ENCODE measurements around the gene AADACL2.
"Not testable (repeated sequence)": the region's sequence is repeated elsewhere in the genome, so short reads cannot be mapped to it uniquely, and the experiment has no call there.

AADACL2 gene

DNA sequence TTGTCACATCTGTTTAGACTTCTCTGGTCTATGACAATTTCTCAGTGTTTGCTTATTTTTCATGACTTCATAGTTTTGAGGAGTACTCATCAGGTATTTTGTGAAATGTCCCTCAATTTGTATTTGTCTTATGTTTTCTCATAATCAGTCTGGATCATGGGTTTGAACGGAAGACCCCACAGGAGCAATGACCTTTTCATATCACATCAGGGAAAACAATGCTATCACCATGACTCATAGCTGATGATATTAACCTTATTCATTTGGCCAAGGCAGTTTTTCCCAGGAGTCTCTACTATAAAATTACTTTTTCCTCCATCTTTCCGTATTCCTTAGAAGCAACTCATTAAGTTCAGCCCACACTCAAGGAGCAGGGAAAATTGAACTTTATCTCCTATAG lies 32.7 kb downstream of the AADACL2 start:
- no peak for DNase-seq (ENCODE audit: low read depth)

DNA sequence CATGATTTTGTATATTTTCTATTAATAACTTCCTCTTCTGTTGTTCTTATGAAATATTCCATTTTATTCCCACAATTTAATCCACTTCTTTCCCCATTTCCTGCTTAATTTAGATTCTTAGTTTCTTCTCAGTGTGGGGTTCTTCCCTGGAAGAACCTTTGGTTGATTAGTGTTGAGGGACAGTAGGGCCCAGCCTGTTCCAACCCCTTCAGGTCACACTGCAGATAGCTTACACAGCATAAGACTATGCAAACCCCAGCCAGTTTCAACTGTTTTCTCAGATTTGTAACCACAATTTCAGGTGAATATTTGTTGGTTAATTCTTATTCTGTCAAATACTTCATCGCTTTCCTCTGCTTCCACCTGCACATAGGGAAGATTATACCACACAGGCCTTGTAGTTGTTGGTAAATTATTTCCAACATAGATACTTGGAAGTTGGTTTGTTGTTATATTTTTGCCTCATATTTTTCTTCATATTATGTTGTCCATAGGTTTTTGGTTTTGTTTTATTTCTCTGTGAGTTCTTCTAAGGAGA lies 34.7 kb downstream of the AADACL2 start:
- DNase-seq (ENCODE audit: low read depth) = no peak

DNA sequence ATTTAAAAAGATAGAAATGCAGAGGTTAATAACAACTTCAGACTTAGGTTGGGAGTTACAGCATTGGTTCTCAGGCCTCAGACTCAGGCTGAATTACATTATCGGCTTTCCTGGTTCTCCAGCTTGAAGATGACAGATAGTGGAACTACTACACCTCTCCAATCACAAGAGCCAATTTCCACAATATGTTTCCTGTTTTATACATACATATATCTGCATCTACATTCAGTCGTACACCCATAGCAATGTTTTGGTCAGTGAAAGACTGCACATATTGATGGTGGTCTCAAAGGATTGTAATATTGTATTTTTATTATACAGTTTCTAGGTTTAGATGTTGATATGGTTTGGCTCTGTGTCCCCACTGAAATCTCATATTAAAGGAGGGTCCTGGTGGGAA lies 35.4 kb downstream of the AADACL2 start:
- DNase-seq (ENCODE audit: low read depth) = no peak

DNA sequence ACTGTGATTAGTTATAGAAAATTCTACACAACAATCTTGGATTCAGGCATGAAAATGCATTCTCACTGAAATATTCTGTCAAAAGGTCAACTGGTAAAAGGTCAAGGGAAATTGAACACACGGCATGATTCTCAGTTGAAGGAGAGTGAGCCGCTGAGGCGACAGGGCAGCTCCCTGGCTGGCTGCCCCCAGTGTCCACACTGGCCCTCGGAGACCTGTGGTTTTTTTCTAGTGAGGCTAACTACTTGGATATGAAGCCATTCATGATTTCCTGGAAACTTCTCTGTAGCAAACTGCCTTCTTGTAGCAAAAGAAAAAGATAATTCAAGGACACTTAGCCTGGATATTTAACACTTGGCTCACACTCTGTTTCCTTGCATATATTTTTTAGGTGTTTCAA lies 37.2 kb downstream of the AADACL2 start:
- no peak for DNase-seq (ENCODE audit: low read depth)

DNA sequence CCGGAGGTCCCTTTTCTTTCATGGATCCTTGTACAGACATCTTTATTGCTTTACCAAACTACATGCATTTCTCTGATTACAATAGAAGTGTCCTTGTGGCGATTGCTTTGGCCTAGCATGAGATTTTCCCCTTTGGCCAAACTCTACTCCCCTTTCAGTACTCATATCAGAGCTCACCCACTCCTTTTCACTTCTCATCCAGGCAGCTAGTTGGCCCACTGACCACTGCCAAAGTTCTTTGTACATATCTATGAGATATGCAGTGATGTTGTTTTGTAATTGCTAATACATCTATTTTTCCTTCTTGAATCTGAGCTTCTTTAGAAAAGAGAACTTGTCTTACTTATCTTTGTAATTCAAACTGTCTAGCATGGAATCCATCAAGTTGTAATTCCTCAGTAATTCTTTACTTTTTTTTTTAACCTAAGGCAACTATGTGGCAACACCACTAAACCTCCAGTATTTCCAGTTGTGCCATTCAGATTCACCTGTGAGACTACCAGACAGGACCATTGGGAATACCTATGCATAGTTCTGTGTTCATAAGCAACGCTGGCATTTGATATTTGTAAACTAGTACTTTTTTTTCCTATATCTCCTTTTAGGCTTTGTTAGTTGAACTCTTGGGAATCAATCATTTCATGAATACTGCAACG lies 39.2 kb downstream of the AADACL2 start:
- DNase-seq (ENCODE audit: low read depth) = no peak

DNA sequence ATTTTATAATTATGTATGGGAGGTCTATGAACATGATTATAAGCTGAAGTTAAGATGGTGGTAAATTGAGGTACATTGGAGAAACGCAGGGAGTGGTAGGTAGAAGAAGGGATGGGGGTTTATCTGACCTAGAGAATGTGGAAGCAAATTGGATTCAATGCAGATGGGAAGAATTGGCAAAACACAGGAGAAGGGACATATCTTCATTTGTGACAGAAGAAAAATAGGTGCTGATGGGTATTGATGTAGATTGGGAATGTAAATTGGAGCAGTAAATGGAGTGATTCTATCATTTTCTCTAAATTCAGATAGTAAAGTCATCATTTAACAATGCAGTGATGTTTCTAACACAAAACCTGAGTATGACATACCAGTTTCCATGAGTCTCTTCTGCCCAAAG lies 40.5 kb downstream of the AADACL2 start:
- DNase-seq (ENCODE audit: low read depth) = no peak

DNA sequence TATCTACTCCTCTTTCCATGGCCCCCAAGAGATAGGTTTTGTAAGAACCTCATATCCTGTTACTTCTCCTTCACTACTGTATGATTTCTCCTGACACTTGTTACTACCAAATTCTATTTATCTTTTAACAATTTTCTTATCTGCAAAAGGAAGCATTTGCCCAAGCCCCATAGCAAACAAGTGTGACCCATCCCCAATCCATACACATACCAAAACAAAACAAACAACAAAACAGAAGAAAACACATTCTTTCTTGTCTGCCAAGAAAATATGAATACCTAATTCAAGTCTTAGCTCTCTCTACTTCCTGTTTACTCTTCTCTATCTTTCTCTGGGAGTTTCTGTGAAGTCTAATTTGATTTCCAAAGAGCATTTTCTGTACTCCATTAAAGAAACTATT lies 41.2 kb downstream of the AADACL2 start:
- no peak for DNase-seq (ENCODE audit: low read depth)

DNA sequence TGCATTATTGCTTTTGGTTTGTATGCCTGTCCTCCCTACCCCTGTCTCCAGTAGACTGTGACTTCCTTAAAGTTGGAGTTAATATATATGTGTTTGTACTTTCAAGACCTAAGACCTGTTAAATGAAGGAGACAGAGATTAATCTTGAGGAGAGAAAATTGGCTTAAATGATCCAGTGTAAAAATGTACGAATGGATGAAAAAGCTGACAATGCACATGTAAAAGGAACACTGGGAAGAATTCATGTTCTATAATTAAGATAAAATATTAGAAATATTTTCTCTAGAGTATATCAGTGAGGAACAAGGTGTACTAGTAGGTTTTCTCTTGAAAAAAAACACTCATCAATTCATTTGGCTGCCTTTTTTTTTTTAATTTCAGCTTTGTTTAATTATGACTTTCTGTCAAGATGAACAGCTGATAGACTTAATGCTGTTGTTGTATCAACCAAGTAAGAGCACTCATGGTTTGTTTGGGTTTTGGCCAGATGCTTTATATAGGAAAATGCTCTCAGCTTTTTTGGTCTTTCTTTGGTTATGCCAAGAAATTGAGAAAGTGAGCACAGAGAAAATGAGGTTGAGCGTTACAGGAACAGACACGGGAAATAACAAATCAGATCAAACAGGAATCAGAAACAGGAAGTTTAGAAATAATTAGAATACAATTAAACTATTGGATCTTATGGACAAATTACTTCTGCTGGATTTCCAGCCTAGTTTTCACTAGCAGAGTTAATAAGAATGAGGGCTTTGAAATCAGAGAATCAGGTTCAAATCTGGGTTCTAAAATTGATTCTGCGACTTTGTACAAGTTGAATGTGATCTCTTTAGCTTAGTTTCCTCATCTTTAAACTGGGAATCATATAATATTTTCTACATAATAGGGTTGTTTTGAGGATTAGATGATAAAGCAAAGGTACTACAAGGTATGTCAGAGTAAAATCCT lies 41.9 kb downstream of the AADACL2 start:
- DNase-seq (ENCODE audit: low read depth) = no peak

DNA sequence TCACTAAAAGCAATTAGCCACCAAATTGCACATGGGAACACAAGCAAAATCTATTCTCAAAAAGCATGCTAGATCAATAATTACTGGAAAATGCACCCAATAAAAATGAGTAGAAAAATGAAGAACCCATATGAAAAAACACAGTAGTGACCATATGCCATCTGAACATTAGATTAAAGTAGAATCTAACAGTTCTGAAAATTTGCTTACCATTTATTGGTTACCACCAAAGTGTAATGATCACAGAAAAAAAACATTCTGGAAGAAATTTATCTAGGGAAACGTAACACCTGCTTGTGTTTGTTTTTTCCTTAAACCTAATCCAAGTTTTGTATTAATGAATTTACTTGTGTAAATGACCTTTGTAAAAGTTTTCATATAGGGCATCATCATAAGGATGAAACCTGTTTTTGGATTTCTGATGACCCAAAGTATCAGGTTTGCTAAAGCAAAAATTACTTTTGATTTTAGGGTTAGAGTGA lies 42.6 kb downstream of the AADACL2 start:
- DNase-seq (ENCODE audit: low read depth) = no peak

DNA sequence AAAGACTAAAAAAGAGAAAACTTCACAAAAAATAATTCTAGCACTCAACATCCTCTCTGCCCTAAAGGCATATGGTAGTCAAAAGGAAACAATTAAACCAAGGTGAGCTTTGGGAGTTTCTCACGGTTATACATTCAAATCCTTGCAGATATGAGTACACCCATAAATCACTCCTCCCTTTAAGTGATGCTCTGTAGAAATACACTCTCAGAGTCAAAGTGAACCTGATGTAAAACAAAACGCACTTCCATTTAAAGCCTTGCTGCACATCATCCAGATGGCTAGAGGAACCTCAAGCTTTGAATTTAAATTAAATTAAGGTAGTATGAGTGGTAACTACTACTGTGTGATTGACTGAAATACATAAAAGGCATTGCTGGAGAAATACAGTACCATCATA lies 44.2 kb downstream of the AADACL2 start:
- no peak for DNase-seq (ENCODE audit: low read depth)

DNA sequence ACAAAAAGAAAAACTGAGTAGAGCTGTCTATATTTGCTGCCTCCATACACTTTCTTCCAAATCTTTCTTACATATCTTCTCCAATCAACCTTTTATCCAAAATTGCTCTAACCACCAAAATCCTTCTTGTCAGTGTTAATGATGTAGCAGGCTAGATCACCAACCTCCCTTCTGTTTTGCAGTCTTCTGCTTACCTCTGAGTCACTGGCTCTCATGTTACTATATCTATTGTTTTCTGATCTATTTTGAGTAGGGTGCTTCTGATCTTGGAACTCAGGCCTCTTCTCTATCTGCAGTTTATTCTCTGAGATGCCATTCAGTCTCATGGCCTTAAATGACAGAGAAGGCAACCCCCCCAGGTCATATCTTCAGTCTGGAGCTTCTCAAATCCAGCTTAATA lies 53.9 kb downstream of the AADACL2 start:
- DNase-seq (ENCODE audit: low read depth) = no peak

DNA sequence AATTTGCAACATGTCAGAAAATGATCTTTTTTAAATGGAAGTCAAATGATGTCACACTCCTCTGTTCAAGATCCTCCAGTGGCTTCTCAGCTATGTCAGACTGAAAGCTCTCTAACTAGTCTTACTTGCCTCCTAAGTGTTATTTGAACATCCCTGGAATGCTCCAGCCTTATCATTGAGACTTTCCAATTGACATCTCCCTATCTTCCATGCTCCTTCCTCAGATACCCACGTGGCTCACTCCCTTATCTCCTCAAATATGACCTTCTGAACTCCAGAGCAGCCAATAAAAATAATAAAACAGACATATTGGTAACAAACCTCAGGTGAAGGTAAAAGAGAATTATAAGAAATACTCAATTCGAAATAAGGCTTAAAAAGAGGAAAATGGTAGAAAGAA lies 54.7 kb downstream of the AADACL2 start:
- no peak for DNase-seq (ENCODE audit: low read depth)

DNA sequence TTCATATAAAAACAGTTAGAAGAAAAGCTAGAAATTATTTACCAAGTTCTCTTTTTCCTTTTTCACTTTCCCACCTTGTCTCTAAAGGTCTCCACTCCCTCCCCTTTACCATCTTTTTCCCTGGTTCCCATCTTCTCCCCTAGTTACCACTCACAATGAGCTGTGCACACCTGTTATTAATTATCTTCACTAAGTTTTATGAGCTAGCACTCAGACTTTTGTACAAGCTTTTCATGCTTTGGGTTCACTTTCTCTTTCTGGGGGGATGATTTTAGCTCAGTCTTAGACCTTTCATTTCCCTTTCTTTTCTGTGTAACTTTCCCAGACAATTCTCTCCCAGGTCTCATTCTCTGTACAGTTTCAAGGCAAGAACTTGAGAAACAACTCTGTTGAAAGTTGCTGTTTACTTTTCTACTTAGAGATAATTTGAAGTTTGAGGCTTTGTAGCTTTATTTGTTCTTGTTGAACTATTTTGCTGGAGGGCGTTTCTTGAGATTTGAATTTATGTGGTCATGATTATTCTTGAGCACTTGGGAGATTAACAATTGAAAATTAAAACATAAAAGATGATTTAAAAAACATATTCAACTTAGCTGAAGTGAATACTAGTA lies 56.2 kb downstream of the AADACL2 start:
- DNase-seq (ENCODE audit: low read depth) = no peak

DNA sequence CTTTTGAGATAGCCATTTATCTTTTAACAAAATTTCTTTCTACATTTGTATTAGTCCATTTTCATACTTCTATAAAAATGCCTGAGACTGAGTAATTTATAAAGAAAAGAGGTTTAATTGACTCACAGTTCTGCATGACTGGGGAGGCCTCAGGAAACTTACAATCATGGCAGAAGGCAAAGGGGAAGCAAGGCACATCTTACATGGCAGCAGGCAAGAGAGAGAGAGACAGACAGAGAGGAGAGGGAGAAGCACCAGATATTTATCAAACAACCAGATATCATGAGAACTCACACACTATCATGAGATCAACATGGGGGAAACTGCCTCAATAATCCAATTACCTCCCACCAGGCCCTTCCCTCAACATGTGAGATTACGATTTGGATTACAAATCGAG lies 57.0 kb downstream of the AADACL2 start:
- DNase-seq (ENCODE audit: low read depth) = not testable (repeated sequence)

DNA sequence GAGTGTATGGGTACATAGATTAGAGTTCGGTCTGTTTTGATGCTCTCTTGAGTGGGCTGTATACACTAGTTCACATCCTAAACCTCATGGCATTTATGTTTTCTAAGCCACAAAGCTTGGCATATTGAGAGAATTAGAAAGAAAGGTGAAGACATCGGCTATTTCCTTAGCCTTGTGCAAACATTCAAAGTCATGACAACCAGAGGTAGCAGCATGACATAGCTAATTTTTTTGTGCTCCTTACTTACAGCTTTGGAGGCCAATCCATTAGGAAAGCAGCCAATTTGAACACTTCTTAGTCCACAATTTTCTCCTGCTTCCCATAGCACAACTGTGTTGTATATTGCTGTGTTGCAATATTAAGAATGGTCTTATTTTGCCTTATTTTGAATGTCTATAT lies 58.7 kb downstream of the AADACL2 start:
- no peak for DNase-seq (ENCODE audit: low read depth)

DNA sequence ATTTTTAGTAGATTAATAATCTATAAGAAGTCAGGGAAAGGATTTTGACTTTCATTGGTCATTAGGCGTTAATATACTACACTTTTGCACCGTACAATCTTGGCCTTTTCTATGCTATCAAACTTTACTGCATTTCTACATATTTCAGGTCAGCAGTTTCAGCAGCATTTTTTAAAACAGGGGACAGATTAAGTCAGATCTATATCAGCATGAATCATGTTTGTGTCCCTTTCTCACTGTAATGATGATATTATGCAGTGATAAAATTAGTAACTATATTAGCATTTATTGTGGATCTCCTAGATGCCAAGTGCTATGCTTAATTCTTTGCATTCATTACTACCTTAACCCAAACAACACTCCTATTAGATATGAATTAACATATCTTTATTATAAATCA lies 59.9 kb downstream of the AADACL2 start:
- DNase-seq (ENCODE audit: low read depth) = no peak

DNA sequence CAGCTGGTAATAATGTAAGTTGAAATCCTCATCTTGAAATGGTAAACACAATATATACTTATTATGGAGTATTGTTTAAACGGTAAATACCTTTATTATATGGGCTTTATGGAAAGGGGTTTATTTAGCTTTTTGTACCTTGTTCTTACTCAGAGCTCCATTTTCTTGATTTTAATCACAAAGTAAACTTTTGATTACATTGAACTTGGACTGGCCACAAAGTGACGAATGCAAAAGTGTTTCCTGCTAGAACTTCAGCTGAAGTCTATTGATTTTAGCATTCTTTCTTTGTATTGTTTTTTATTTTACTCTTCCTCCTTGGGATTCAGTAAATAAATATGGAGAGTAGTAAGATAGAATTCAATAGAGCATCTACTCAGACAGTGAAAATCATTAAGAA lies 60.4 kb downstream of the AADACL2 start:
- no peak for DNase-seq (ENCODE audit: low read depth)

DNA sequence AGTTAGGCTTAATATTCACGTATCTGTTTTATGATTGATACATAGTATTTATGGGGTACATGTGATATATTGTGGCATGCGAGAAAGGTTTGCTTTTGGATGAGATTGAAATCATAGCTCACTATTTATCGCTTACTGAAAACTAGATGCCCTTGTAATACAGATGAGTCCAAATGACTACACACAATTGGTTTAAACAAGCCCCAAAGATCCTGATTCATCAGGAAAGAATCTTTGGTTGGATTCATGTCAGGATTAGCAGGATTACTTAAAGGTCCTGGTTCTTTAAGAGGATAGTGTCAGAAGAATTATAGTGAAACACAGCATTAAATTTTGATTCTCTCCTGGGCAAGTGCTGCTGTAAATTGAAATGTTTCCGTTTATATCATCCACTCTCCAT lies 61.5 kb downstream of the AADACL2 start:
- peak; percentile 36 for DNase-seq (ENCODE audit: low read depth)

DNA sequence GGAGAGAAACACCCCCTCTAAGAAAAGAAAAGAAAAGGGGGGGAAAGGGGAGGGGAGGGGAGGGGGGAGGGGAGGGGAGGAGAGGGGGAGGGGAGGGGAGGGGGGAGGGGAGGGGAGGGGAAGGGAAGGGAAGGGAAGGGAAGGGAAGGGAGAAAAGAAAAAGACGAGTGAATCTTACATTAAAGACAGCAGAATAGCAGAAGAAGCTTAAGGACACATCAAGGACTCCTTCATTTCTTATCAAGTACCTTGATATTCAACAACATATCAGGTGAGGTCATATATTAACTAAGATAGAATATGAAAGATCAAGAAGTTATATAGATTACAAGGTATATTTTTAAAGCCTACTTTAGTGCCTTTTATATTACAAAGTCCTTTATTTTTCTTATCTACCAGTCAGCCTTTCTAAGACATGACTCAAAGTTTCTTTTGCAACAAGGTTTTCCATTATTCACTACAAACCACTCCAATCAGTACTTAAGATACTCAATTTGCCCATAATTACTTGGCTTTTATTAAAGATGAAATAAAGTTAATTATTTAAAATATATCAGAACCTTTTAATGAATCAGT lies 62.5 kb downstream of the AADACL2 start:
- no peak for DNase-seq (ENCODE audit: low read depth)

DNA sequence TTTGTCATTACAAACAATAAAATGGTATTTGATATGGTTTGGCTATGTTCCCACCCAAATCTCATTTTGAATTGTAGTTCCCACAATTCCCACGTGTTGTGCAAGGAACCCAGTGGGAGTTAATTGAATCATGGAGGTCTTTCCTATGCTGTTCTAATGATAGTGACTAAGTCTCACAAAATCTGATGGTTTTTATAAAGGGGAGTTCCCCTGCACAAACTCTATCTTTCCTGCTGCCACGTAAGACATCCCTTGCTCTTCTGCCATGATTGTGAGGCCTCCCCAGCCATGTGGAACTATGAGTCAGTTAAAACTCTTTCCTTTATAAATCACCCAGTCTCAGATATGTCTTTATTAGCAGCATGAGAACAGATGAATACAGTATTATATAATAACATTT lies 64.7 kb downstream of the AADACL2 start:
- DNase-seq (ENCODE audit: low read depth) = no peak

DNA sequence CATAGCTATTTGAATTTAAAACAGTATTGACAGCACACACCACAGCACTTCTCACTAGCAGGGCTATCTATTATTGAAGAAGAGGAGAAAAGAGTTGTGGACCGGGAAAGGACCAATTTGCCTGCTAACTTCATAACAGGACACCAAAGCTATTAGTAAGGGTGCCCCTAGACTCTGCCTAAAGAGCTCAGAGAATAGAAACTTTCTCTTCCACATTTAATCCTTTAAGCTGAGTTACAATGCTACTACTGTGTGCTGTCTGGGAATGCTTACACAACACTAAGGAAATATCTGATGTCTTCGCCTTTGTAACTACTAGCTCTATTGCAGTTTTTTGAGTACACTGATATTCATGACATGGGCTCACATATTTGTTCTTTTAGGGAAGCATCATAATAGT lies 66.7 kb downstream of the AADACL2 start:
- no peak for DNase-seq (ENCODE audit: low read depth)

DNA sequence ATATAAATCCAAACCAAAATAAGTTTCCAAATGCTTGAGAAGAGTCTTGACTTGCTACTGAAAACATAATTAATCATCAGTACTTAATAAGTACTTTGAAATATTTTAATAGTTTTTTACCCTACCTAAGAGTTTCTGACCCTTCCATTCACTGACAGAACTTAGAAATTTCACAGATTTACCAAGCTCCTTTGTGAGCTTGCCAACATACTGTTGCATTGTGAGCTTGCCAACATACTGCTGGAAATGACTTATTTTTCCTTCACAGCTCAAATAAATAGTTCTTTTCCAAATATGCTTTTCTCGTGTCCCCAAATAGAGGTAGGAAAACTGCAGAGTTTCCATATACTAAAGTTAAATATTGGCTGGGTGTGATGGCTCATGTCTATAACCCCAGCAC lies 70.5 kb downstream of the AADACL2 start:
- no peak for DNase-seq (ENCODE audit: low read depth)

All from fibroblast of the conjunctiva (primary cell).